Spleen (tissue), 7 donors: ENCODE results near the gene ESF1.

Experiments used
- CTCF ChIP-seq, 11 experiments: fragments of 200-600 bp in 7 of 11; fragments of 450-650 bp in 4 of 11; sonication (generic) in 4 of 11; IDR thresholded peaks in 8 of 11; conservative IDR thresholded peaks in 3 of 11; 1 replicate in 7 of 11; 2 replicates in 4 of 11; pipeline versions ENCODE4 v1.4.0 to v1.8.0; 2016 to 2021; ENCODE audit warnings: antibody characterized with exemption in 11 of 11, inconsistent platforms in 4 of 11, mild to moderate bottlenecking in 1 of 11
- POLR2A ChIP-seq, 3 donors: fragments of 450-650 bp; IDR thresholded peaks; one replicate each; pipeline ENCODE4 v1.5.1; 2017; ENCODE audit warnings: antibody characterized with exemption in 3 of 3, mild to moderate bottlenecking in 1 of 3
- POLR2AphosphoS5 ChIP-seq, 3 donors: sonication (generic); formaldehyde crosslinking; IDR thresholded peaks; one replicate each; pipeline ENCODE4 v1.5.1; 2017; ENCODE audit warnings: antibody characterized with exemption in 3 of 3
- donor health status: DM: no; HTN: no; CAD: no; lungs with moderate emphysema.
- donor health status: DM: no; HTN: no; CAD: no.
- donor health status: DM: no; HTN: no; CAD: no.

GRCh38 chr20:13758884-13759283 lies 25.8 kb downstream of the ESF1 start:
- TF ChIP-seq CTCF (IDR thresholded peaks at IDR 0.05 in 8 of 11, conservative IDR thresholded peaks at IDR 0.05 in 3 of 11), result no peak
- no peak for TF ChIP-seq POLR2AphosphoS5 (IDR thresholded peaks at IDR 0.05)
- no peak for TF ChIP-seq POLR2A (IDR thresholded peaks at IDR 0.05)
